Cardiac muscle cell (in vitro differentiated cells and primary cell): Measurements from ENCODE around the gene HLA-DQB1. TPM values are rescaled to one million over a fixed set of nuclear protein-coding genes. Genes with fewer than 3 reads are reported as not detected.

ENCODE experiments used
- DNase-seq, 2 donors: peaks; one replicate each; pipeline versions ENCODE4 v3.0.0 to v3.0.0-alpha.2; 2010 to 2017; ENCODE audit warnings: low read depth in 1 of 2, low spot score in 1 of 2
- H3K27ac ChIP-seq: fragments of 200-600 bp; sonication (generic); 2 replicates; pipeline ENCODE4 v1.5.1; 2016
- H3K27me3 ChIP-seq: fragments of 200-600 bp; sonication (generic); 2 replicates; pipeline ENCODE4 v1.6.0; 2016; ENCODE audit warnings: control low read depth
- H3K36me3 ChIP-seq: fragments of 200-600 bp; sonication (generic); 2 replicates; pipeline ENCODE4 v1.5.1; 2016; ENCODE audit warnings: control low read depth
- H3K4me1 ChIP-seq: fragments of 200-600 bp; sonication (generic); 2 replicates; pipeline ENCODE4 v1.8.1; 2017; ENCODE audit warnings: low read depth, mild to moderate bottlenecking, mixed run types
- H3K4me3 ChIP-seq: fragments of 200-600 bp; sonication (generic); 2 replicates; pipeline ENCODE4 v1.5.1; 2016; ENCODE audit warnings: mild to moderate bottlenecking
- H3K9me3 ChIP-seq: fragments of 200-600 bp; sonication (generic); 2 replicates; pipeline ENCODE4 v1.5.1; 2017; ENCODE audit warnings: low read depth, mild to moderate bottlenecking, control low read depth
- polyA plus RNA-seq: library from polyadenylated mRNA; unstranded; fragments of >200 nt; fragmentation: Nextera tagmentation; extraction: Ambion mirVana; gene quantifications from 2 replicates; pipeline ENCODE4 v1.2.1, GENCODE V29; 2016
- total RNA-seq: library from RNA; depleted of rRNA; stranded (reverse); fragments of >200 nt; gene quantifications from 2 replicates; pipeline ENCODE4 v1.2.3, GENCODE V29; 2016
- TF ChIP-seq, protein P1 (sequence below): IDR thresholded peaks from 2 replicates; pipeline ENCODE4 v1.5.1; 2012; ENCODE audit warnings: low read depth, mild to moderate bottlenecking, low read length

HLA-DQB1 gene
- total and polyA plus RNA-seq, 2 experiments from 2014 or later, result 0.54 to 7.2 TPM

DNA sequence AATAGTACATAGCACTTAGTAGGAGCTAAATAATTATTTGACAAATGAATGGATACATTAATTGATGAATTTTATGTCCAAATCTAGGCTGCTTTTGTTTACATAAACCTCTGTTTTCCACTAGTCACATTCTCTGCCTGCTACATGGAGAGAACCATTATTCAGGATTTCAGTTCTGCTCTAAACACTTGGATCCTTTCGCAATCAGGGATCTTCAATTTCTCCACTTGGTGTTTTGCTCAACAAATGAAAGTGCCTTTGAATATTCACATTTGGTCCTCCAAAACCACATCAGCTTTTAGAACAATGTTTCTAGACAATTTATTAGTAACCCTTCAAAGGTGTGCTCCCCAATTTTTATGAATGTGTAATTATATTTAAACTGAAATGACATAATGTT lies 30.6 kb upstream of the HLA-DQB1 start:
- TF ChIP-seq, protein P1, sequence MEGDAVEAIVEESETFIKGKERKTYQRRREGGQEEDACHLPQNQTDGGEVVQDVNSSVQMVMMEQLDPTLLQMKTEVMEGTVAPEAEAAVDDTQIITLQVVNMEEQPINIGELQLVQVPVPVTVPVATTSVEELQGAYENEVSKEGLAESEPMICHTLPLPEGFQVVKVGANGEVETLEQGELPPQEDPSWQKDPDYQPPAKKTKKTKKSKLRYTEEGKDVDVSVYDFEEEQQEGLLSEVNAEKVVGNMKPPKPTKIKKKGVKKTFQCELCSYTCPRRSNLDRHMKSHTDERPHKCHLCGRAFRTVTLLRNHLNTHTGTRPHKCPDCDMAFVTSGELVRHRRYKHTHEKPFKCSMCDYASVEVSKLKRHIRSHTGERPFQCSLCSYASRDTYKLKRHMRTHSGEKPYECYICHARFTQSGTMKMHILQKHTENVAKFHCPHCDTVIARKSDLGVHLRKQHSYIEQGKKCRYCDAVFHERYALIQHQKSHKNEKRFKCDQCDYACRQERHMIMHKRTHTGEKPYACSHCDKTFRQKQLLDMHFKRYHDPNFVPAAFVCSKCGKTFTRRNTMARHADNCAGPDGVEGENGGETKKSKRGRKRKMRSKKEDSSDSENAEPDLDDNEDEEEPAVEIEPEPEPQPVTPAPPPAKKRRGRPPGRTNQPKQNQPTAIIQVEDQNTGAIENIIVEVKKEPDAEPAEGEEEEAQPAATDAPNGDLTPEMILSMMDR, result no peak
- Histone ChIP-seq H3K4me1 (no peaks in the 10 kb centered on the region), H3K36me3 (no peaks in the 10 kb centered on the region), H3K27me3 (no peaks in the 10 kb centered on the region), H3K27ac (no peak overlapping the region), H3K9me3 (no peaks in the 10 kb centered on the region), H3K4me3 (no peak overlapping the region)
- DNase-seq, result no peak

DNA sequence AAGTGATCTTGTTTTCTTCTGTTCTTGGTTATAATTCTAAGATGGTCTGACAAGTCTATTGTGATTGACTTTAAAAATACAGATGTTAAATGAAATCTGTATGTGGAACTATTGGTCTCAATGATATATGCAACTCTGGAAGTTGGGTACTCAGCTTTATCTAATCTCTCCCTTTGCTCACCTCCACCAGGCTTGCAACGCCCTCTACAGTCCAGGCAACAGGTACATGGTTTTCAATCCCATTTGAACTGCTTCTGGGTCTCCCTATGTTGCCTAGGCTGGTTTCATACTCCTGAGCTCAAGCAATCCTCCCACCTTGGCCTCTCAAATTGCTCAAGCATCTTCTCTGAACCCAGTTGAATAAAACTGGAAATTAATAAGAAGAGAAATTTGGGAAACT lies 25.6 kb upstream of the HLA-DQB1 start:
- Histone ChIP-seq H3K27ac (no peak overlapping the region), H3K36me3 (no peaks in the 10 kb centered on the region), H3K27me3 (peaks cover under 1% of the 10 kb centered on the region), H3K4me1 (no peaks in the 10 kb centered on the region), H3K9me3 (no peaks in the 10 kb centered on the region), H3K4me3 (no peak overlapping the region)
- DNase-seq, result peak; percentile 3 to 19
- TF ChIP-seq, protein P1, result no peak

DNA sequence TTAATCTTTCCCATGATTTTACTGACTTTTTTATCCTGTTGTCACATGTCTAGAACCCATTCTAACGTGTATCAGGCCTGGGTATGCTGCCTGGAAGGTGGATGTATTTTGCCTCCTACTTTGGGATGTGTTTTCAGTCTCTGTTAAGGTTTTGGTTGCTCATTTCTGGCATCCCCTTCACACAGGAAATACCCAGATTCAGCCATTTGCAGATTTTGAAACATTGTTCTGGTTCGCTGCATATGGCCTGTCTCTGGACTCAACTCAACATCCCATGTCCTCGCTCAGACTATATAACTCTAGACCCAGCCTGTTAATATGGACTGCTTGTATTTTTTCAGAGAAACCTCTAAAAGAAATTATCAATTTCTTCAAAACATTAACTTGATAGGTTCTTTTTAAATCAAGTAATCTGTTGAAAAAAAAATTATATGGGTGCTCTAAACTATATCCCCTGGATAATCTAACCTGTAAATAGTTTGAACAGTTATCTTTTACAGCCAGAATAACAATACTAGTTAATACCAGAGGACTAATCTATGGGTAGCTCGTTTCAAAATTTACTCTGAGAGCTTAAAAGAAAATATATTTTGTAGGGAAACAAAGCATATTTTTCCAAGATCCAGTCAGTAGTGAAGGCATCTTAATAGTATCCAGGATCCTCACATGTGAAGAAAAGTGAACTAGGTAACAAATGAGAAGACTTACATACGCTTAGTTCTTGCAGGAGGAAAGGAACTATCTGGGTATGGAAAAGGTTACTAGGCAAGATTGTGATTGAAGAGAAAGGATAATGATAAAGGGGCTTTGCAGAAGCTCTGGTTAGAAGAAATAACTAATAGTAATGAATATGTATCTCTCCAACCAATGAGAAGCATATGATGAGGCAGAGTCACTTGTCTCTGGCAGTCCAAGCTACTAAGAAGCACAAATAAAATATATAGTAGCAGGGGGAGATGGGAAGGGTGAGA lies 23.4 kb upstream of the HLA-DQB1 start:
- Histone ChIP-seq H3K4me1 (no peaks in the 10 kb centered on the region), H3K9me3 (no peaks in the 10 kb centered on the region), H3K36me3 (no peaks in the 10 kb centered on the region), H3K4me3 (no peak overlapping the region), H3K27me3 (peaks cover 5% of the 10 kb centered on the region), H3K27ac (no peak overlapping the region)
- DNase-seq, result peak in 1 of 2 donors; percentile 12
- TF ChIP-seq, protein P1, result no peak

DNA sequence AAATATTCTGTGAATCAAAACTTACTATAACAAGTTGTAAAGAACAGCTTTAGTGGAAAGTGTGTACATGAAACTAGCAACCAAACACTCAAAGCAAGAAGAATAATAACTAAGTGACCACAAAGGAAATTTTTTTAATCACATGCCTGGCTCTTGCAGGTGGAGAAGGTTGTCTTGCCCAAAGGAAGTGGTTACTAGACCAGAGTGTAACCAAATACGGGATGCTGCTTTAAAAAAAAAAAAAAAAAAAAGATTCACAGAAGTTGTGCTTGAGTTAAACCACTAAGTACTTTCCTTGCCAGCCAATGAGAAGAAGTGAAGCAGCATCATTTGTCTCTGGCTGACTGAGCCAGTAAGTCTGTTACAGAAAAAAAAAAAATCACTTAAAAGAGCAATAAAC lies 19.1 kb upstream of the HLA-DQB1 start:
- DNase-seq, result peak in 1 of 2 donors; percentile 3
- H3K4me3 ChIP-seq, result no peak overlapping the region
- no peaks in the 10 kb centered on the region for H3K4me1 ChIP-seq
- H3K27ac ChIP-seq, result no peak overlapping the region
- peaks cover 12% of the 10 kb centered on the region for H3K27me3 ChIP-seq
- H3K36me3 ChIP-seq, result no peaks in the 10 kb centered on the region
- TF ChIP-seq, protein P1, result no peak
- no peaks in the 10 kb centered on the region for H3K9me3 ChIP-seq

DNA sequence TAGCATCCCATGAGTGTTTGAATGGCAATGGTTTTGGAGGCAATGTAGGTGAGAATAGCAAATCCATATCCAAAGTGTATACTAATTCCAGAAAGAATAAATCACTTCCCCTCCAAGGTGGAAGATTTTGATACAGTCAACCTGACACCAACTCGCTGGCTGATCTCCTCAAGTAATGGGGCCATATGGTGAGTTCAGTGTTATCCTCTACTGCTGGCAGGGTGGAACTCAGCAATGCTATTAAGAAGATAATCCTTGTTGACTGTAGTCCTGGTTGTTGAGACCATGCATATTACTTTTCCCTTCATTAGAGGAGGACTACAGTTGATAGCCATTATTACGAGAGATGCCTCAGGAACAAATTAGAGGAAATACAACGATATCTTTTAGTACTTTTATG lies 17.8 kb upstream of the HLA-DQB1 start:
- DNase-seq, result no peak
- H3K4me3 ChIP-seq, result no peak overlapping the region
- TF ChIP-seq, protein P1, result no peak
- no peaks in the 10 kb centered on the region for H3K9me3 ChIP-seq
- H3K27ac ChIP-seq, result no peak overlapping the region
- peaks cover 12% of the 10 kb centered on the region for H3K27me3 ChIP-seq
- no peaks in the 10 kb centered on the region for H3K36me3 ChIP-seq
- no peaks in the 10 kb centered on the region for H3K4me1 ChIP-seq
